PFSK-1 (cell line): ENCODE results near the gene FOXO3.

Experiments
- FOXP2 ChIP-seq: optimal IDR thresholded peaks from 2 replicates; pipeline ENCODE3; 2011; ENCODE audit warnings: borderline replicate concordance, control low read depth, inconsistent platforms; ENCODE audit not compliant: insufficient read depth; ENCODE audit errors: extremely low read length, extremely low read depth
- POLR2AphosphoS5 ChIP-seq: IDR thresholded peaks from 2 replicates; pipeline ENCODE4 v1.6.1; 2012; ENCODE audit warnings: low read depth, mild to moderate bottlenecking, control low read depth, low read length, moderate library complexity
- REST ChIP-seq, 2 experiments: IDR thresholded peaks; 2 replicates each; pipeline versions ENCODE4 v1.6.1 to v1.8.0; 2011 to 2012; ENCODE audit warnings: low read depth in 2 of 2, low read length in 2 of 2, control low read depth in 1 of 2, inconsistent platforms in 1 of 2, mild to moderate bottlenecking in 1 of 2, moderate library complexity in 1 of 2; ENCODE audit not compliant: insufficient read depth in 1 of 2
- SIN3A ChIP-seq: IDR thresholded peaks from 2 replicates; pipeline ENCODE4 v1.6.1; 2012; ENCODE audit warnings: mild to moderate bottlenecking, low read length, moderate library complexity, borderline replicate concordance; ENCODE audit not compliant: insufficient read depth
- TAF1 ChIP-seq: IDR thresholded peaks from 2 replicates; pipeline ENCODE4 v1.6.1; 2012; ENCODE audit warnings: low read length, control low read depth, borderline replicate concordance; ENCODE audit not compliant: insufficient read depth

FOXO3 gene

GRCh38 chr6:108619431-108620197 is 58.9 kb downstream of the FOXO3 start:
- TF ChIP-seq TAF1: no peak

GRCh38 chr6:108621117-108621516 is 60.4 kb downstream of the FOXO3 start:
- no peak for TF ChIP-seq REST (IDR thresholded peaks at IDR 0.05; ENCODE audit: insufficient read depth in 1 of 2, low read depth in 2 of 2, low read length in 2 of 2)
- TF ChIP-seq FOXP2: no peak
- no peak for TF ChIP-seq TAF1
- TF ChIP-seq POLR2AphosphoS5: no peak
- TF ChIP-seq SIN3A: no peak

GRCh38 chr6:108622641-108623298 is 62.1 kb downstream of the FOXO3 start:
- no peak for TF ChIP-seq TAF1
- TF ChIP-seq FOXP2: no peak
- no peak for TF ChIP-seq SIN3A
- TF ChIP-seq POLR2AphosphoS5: no peak
- TF ChIP-seq REST (IDR thresholded peaks at IDR 0.05; ENCODE audit: insufficient read depth in 1 of 2, low read depth in 2 of 2, low read length in 2 of 2): no peak

GRCh38 chr6:108623995-108624394 is 63.3 kb downstream of the FOXO3 start:
- TF ChIP-seq SIN3A (no peak), POLR2AphosphoS5 (no peak), TAF1 (no peak), REST (IDR thresholded peaks at IDR 0.05; ENCODE audit: insufficient read depth in 1 of 2, low read depth in 2 of 2, low read length in 2 of 2) (no peak), FOXP2 (no peak)

- TF ChIP-seq FOXP2 (no peak), POLR2AphosphoS5 (no peak), REST (IDR thresholded peaks at IDR 0.05; ENCODE audit: insufficient read depth in 1 of 2, low read depth in 2 of 2, low read length in 2 of 2) (no peak), SIN3A (no peak), TAF1 (no peak)
Observed at GRCh38 chr6:108625581-108625980, 64.9 kb downstream of the FOXO3 start.
